ENCODE results near the gene CAMK2D.

- TF ChIP-seq CTCF (IDR thresholded peaks at IDR 0.05) (no peak), POLR2A (IDR thresholded peaks at IDR 0.05) (no peak)
Measured at GRCh38 chr4:113410686-113411085, 350.9 kb downstream of the CAMK2D start.
